Measurements from ENCODE around the gene TNS3. TPM values are rescaled to one million over a fixed set of nuclear protein-coding genes. Genes with fewer than 3 reads are reported as not detected.

TNS3 gene
- total and polyA plus RNA-seq, 2 of the 13 experiments (the other 11 are each of a cell fraction or from before 2014, with no cell fraction given): 52.9 to 55.7 TPM

DNA sequence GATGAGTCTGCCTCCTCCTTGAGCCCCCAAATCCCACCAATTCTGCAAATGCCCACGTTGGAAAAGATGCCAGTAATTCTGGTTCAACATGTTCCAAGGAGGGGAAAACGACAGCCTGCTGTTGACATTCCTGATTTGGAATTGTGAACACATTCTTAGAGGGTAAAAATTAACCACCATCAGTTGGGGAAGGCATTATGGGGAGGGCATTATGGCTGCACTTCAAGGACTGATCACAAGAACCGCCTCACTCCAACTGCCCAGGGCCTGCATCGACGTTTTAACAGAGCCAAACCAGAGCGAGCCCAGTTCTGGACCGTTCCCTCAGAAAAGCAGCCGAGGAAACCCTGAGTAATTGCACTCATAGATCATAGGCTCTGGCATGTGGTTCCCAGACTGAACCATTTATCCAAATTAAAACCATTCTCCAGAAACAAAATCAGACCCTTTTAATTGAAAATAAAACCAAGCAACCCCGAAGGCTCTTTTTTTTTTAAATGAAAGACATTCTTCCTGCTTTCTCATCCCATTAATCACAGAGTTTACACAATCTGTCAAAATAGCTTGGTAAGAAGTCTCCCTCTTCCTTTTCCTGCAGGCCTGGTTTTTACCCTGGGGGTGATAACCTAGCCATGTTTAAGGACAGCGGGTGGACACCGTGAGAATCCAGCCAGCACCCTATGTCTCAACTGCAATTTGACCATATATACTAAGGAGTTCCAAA, 8.0 kb downstream of the TNS3 start (continued):
- TF ChIP-seq ZNF530 (CRISPR knock-in tag; IDR thresholded peaks at IDR 0.05; ENCODE audit: low read depth): no peak
- no peak for TF ChIP-seq GLMP (CRISPR knock-in tag; IDR thresholded peaks at IDR 0.05; ENCODE audit: borderline replicate concordance)
- TF ChIP-seq, protein P1, sequence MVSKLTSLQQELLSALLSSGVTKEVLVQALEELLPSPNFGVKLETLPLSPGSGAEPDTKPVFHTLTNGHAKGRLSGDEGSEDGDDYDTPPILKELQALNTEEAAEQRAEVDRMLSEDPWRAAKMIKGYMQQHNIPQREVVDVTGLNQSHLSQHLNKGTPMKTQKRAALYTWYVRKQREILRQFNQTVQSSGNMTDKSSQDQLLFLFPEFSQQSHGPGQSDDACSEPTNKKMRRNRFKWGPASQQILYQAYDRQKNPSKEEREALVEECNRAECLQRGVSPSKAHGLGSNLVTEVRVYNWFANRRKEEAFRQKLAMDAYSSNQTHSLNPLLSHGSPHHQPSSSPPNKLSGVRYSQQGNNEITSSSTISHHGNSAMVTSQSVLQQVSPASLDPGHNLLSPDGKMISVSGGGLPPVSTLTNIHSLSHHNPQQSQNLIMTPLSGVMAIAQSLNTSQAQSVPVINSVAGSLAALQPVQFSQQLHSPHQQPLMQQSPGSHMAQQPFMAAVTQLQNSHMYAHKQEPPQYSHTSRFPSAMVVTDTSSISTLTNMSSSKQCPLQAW (CRISPR knock-in tag; IDR thresholded peaks at IDR 0.05): peak; percentile 60
- TF ChIP-seq NFE2L2 (IDR thresholded peaks at IDR 0.05; ENCODE audit: low read length): no peak
- TF ChIP-seq ZNF781 (CRISPR knock-in tag; IDR thresholded peaks at IDR 0.05; ENCODE audit: borderline replicate concordance, not compliant biosample characterization): no peak
- TF ChIP-seq ZIK1 (CRISPR knock-in tag; IDR thresholded peaks at IDR 0.05; ENCODE audit: borderline replicate concordance, low read depth): no peak
- TF ChIP-seq FOXC1 (CRISPR knock-in tag; IDR thresholded peaks at IDR 0.05; ENCODE audit: borderline replicate concordance): no peak
- peak; percentile 65; the same call in 1 of the 2 replicates for TF ChIP-seq PHF21A (CRISPR knock-in tag; IDR thresholded peaks at IDR 0.05)
- TF ChIP-seq SIN3B (IDR thresholded peaks at IDR 0.05; ENCODE audit: low read length): no peak
- no peak for TF ChIP-seq PHF20 (CRISPR knock-in tag; IDR thresholded peaks at IDR 0.05)
- no peak for TF ChIP-seq ZNF17 (CRISPR knock-in tag; IDR thresholded peaks at IDR 0.05)
- no peak for TF ChIP-seq PRDM15 (CRISPR knock-in tag; IDR thresholded peaks at IDR 0.05)
- TF ChIP-seq HMG20A (CRISPR knock-in tag; IDR thresholded peaks at IDR 0.05; ENCODE audit: borderline replicate concordance): peak; percentile 59; the same call in 1 of the 2 replicates
- peak; percentile 27; the same call in 1 of the 2 replicates for TF ChIP-seq ZNF580 (CRISPR knock-in tag; IDR thresholded peaks at IDR 0.05; ENCODE audit: borderline replicate concordance, low read depth)
- peak; percentile 51; the same call in 1 of the 2 replicates for TF ChIP-seq RXRB (CRISPR knock-in tag; IDR thresholded peaks at IDR 0.05; ENCODE audit: borderline replicate concordance)
- no peak for TF ChIP-seq SRSF1 (optimal IDR thresholded peaks at IDR 0.05; ENCODE audit: low read depth, low read length)
- TF ChIP-seq ZEB1 (IDR thresholded peaks at IDR 0.05; ENCODE audit: insufficient replicate concordance, low read depth): no peak
- peak; percentile 70; the same call in 1 of the 2 replicates for TF ChIP-seq MIER2 (CRISPR knock-in tag; IDR thresholded peaks at IDR 0.05)
- TF ChIP-seq FOSL1 (CRISPR knock-in tag; IDR thresholded peaks at IDR 0.05; ENCODE audit: borderline replicate concordance): no peak
- no peak for TF ChIP-seq ZNF724P (CRISPR knock-in tag; IDR thresholded peaks at IDR 0.05; ENCODE audit: borderline replicate concordance)
- no peak for TF ChIP-seq ZNF205 (CRISPR knock-in tag; IDR thresholded peaks at IDR 0.05)
- TF ChIP-seq ZNF138 (CRISPR knock-in tag; IDR thresholded peaks at IDR 0.05; ENCODE audit: low read depth): no peak
- TF ChIP-seq ZNF816 (CRISPR knock-in tag; IDR thresholded peaks at IDR 0.05; ENCODE audit: borderline replicate concordance): no peak
- TF ChIP-seq KLF16 (CRISPR knock-in tag; IDR thresholded peaks at IDR 0.05): peak in 1 of 2 experiments; percentile 32; a peak in 1 of 4 replicates

Data from HepG2 (cell line).